OCI-LY7 (cell line): ENCODE measurements around the gene DCP1B. TPM values are rescaled to one million over a fixed set of nuclear protein-coding genes. Genes with fewer than 3 reads are reported as not detected.

Experiments
- BruUV-seq: library from RNA; stranded (reverse); fragments of 400-500 nt; replicated peaks from 2 replicates; lab custom pipeline; 2021; lab: Mats Ljungman, UMichigan
- CTCF ChIA-PET: fragments of 300-600 bp; sonication (Branson Sonifier 250); formaldehyde crosslinking; loops from one replicate; lab custom pipeline; 2022; ENCODE audit warnings: antibody characterized with exemption; ENCODE audit not compliant: unreplicated experiment; lab: Charles Lee
- POLR2A ChIA-PET: fragments of 300-600 bp; sonication (Branson Sonifier 250); formaldehyde crosslinking; loops from one replicate; lab custom pipeline; 2022; ENCODE audit warnings: antibody characterized with exemption; lab: Charles Lee
- DNase-seq: peaks from one replicate; pipeline ENCODE4 v3.0.0-alpha.2; 2015; ENCODE audit warnings: low spot score
- H2AFZ ChIP-seq: fragments of 200-600 bp; sonication (generic), shearing (Covaris generic); 2 replicates; pipeline ENCODE4 v1.6.1; 2014; ENCODE audit warnings: mild to moderate bottlenecking, antibody characterized with exemption, low read length, moderate library complexity
- H3K27ac ChIP-seq: fragments of 200-600 bp; sonication (generic); 2 replicates; pipeline ENCODE4 v1.5.1; 2014; ENCODE audit warnings: mixed run types, low read depth, mild to moderate bottlenecking, moderate library complexity, low read length, inconsistent platforms; ENCODE audit not compliant: poor library complexity, severe bottlenecking
- H3K36me3 ChIP-seq: fragments of 200-600 bp; sonication (generic); 2 replicates; pipeline ENCODE4 v1.6.1; 2014; ENCODE audit warnings: mild to moderate bottlenecking, antibody characterized with exemption, low read length, moderate library complexity, mixed read lengths; ENCODE audit not compliant: insufficient read depth
- H3K4me1 ChIP-seq: fragments of 200-600 bp; sonication (generic); 2 replicates; pipeline ENCODE4 v1.5.1; 2014; ENCODE audit warnings: mild to moderate bottlenecking, low read length; ENCODE audit not compliant: insufficient read depth, poor library complexity, severe bottlenecking
- H3K4me2 ChIP-seq: fragments of 200-600 bp; sonication (generic); 2 replicates; pipeline ENCODE4 v1.6.1; 2014; ENCODE audit warnings: mild to moderate bottlenecking, low read length
- H3K4me3 ChIP-seq: fragments of 200-600 bp; sonication (generic); 2 replicates; pipeline ENCODE4 v1.5.1; 2014; ENCODE audit warnings: mild to moderate bottlenecking, low read depth, low read length; ENCODE audit not compliant: poor library complexity, severe bottlenecking
- H3K79me2 ChIP-seq: fragments of 200-600 bp; sonication (generic); 2 replicates; pipeline ENCODE4 v1.6.1; 2016; ENCODE audit warnings: low read depth, mild to moderate bottlenecking, low read length, moderate library complexity, mixed read lengths; ENCODE audit not compliant: insufficient read depth
- H3K9me2 ChIP-seq: fragments of 200-600 bp; sonication (generic); 2 replicates; pipeline ENCODE4 v1.6.1; 2016; ENCODE audit warnings: mild to moderate bottlenecking, low read length, mixed read lengths; ENCODE audit not compliant: insufficient read depth
- H3K9me3 ChIP-seq: fragments of 200-600 bp; sonication (generic); 2 replicates; pipeline ENCODE4 v1.6.1; 2014; ENCODE audit warnings: mild to moderate bottlenecking, mixed run types, low read length, mixed read lengths
- H4K20me1 ChIP-seq: fragments of 200-600 bp; sonication (generic); 2 replicates; pipeline ENCODE4 v1.6.1; 2014; ENCODE audit warnings: mild to moderate bottlenecking, antibody characterized with exemption, low read length, moderate library complexity, mixed read lengths; ENCODE audit not compliant: insufficient read depth
- CTCF ChIP-seq: fragments of 200-600 bp; sonication (generic); conservative IDR thresholded peaks from 2 replicates; pipeline ENCODE4 v1.5.1; 2014; ENCODE audit warnings: mild to moderate bottlenecking, antibody characterized with exemption, low read length, moderate library complexity, mixed read lengths
- EZH2phosphoT487 ChIP-seq: fragments of 200-600 bp; sonication (generic); IDR thresholded peaks from 2 replicates; pipeline ENCODE4 v1.6.1; 2018; ENCODE audit warnings: low read depth, borderline replicate concordance, mild to moderate bottlenecking, mixed run types, antibody characterized with exemption, low read length, moderate library complexity, mixed read lengths
- intact Hi-C: fragments of 100-400 bp; cut with micrococcal nuclease; formaldehyde crosslinking; loops from one replicate; pipeline ENCODE4 v1.10.0; 2022; ENCODE audit not compliant: unreplicated experiment
- total RNA-seq, 2 experiments: library from RNA; depleted of rRNA in 1 of 2; stranded (reverse); fragments of >200 nt in 1 of 2; shearing (Covaris generic) in 1 of 2; gene quantifications; 2 replicates each; pipeline ENCODE4 v1.2.3, GENCODE V29; 2014 to 2022

Gene DCP1B
- total RNA-seq, 2 experiments from 2014 or later = 14.2 to 15.5 TPM

- POLR2A ChIA-PET = no interaction called here
- no peaks in the 10 kb centered on the region for H3K79me2 ChIP-seq
These were observed 14.1 kb upstream of the DCP1B start for GRCh38 chr12:2018391-2018790.

GRCh38 chr12:2017546-2018337, 13.5 kb upstream of the DCP1B start:
- Histone ChIP-seq H3K4me2 (no peak overlapping the region), H3K36me3 (no peaks in the 10 kb centered on the region), H3K4me3 (no peak overlapping the region), H4K20me1 (no peaks in the 10 kb centered on the region), H3K4me1 (no peaks in the 10 kb centered on the region), H3K79me2 (no peaks in the 10 kb centered on the region), H3K9me3 (no peaks in the 10 kb centered on the region), H2AFZ (no peak overlapping the region), H3K9me2 (no peaks in the 10 kb centered on the region), H3K27ac (no peak overlapping the region)
- CTCF ChIA-PET = no interaction called here
- POLR2A ChIA-PET = no interaction called here
- intact Hi-C loops = no loop called here
- TF ChIP-seq CTCF = no peak
- no peak for TF ChIP-seq EZH2phosphoT487
- no TSS peak for BruUV-seq
- DNase-seq = no peak

More at GRCh38 chr12:2018391-2018790, 14.1 kb upstream of the DCP1B start:
- Histone ChIP-seq H3K9me3 (no peaks in the 10 kb centered on the region), H3K4me3 (no peak overlapping the region), H3K4me2 (no peak overlapping the region), H4K20me1 (no peaks in the 10 kb centered on the region), H3K27ac (no peak overlapping the region), H3K4me1 (no peaks in the 10 kb centered on the region), H2AFZ (no peak overlapping the region), H3K9me2 (no peaks in the 10 kb centered on the region), H3K36me3 (no peaks in the 10 kb centered on the region)
- TF ChIP-seq CTCF (no peak), EZH2phosphoT487 (no peak)
- intact Hi-C loops = no loop called here
- CTCF ChIA-PET = no interaction called here
- no TSS peak for BruUV-seq
- no peak for DNase-seq

GRCh38 chr12:2016862-2017545, 12.7 kb upstream of the DCP1B start:
- no peaks in the 10 kb centered on the region for H3K9me3 ChIP-seq
- intact Hi-C loops = no loop called here
- no peak overlapping the region for H3K4me3 ChIP-seq
- no peak for DNase-seq
- POLR2A ChIA-PET = interaction anchor here (0.5 to 0.6 kb wide), 2 partner anchors 26 to 343 kb away, joined by 3 read pairs; no protein-coding TSS in a partner anchor
- no peaks in the 10 kb centered on the region for H3K9me2 ChIP-seq
- CTCF ChIA-PET = no interaction called here
- no peak for TF ChIP-seq CTCF
- no peaks in the 10 kb centered on the region for H3K79me2 ChIP-seq
- no peak overlapping the region for H2AFZ ChIP-seq
- H3K36me3 ChIP-seq = no peaks in the 10 kb centered on the region
- H4K20me1 ChIP-seq = no peaks in the 10 kb centered on the region
- H3K27ac ChIP-seq = no peak overlapping the region
- no peak overlapping the region for H3K4me2 ChIP-seq
- H3K4me1 ChIP-seq = no peaks in the 10 kb centered on the region
- BruUV-seq = no TSS peak
